Hematopoietic multipotent progenitor cell treated with erythropoietin and hydrocortisone succinate and interleukin-3 and kit ligand, for 6 days (in vitro differentiated cells): ENCODE results near the gene TNFSF4.
"Not testable (repeated sequence)": the region's sequence is repeated elsewhere in the genome, so short reads cannot be mapped to it uniquely, and the experiment has no call there.

Source experiments
- DNase-seq: peaks from one replicate; pipeline ENCODE4 v3.0.0-alpha.2; 2015

TNFSF4 gene

GRCh38 chr1:173161510-173162221 lies 45.5 kb downstream of the TNFSF4 start:
- no peak for DNase-seq

DNA sequence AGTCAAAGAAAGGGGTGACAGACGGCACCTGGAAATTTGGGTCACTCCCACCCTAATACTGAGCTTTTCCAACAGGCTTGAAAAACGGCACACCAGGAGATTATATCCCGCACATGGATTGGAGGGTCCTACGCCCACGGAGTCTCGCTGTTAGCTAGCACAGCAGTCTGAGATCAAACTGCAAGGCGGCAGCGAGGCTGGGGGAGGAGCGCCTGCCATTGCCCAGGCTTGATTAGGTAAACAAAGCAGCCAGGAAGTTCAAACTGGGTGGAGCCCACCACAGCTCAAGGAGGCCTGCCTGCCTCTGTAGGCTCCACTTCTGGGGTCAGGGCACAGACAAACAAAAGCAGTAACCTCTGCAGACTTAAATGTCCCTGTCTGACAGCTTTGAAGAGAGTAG lies 53.2 kb downstream of the TNFSF4 start:
- DNase-seq, result not testable (repeated sequence)

- no peak for DNase-seq
Observed at GRCh38 chr1:173153503-173153902, 53.6 kb downstream of the TNFSF4 start.

- no peak for DNase-seq
Observed at GRCh38 chr1:173152598-173152997, 54.5 kb downstream of the TNFSF4 start.

DNA sequence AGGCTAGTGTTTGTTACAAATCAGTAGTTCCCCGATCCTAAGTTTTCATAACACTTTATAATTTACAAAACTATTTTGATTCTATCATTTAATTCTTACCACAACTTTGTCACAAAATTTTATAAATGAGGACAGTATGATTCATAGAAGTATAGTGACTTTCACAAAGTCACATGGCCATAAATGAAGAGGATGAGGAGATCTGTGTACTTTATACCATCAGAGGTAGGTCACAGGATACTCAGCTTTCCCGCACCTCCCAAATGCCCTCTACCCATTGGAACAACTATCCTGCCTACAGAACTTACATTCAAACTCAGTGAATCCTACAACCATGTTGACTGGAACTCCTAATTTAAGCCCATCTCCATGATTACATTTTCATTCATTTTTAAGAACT lies 56.3 kb downstream of the TNFSF4 start:
- no peak for DNase-seq

DNA sequence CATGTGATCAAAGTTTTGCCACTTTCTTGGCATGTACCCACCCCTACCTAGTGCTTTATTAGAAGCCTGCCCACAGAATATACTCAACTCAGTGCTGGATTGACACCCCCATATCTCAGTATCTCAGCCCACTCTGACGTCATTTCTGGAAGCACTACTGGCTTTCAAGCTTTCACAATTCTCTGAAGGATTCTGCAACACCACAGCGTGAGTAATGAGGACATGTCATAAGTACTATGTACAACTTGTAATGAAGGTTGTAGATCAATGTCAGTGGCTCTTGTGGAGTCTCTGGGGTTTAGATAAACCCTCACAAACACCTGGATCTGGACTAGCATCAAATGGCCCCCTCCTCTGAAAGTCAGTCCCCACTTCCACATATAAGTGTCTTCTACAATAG lies 57.2 kb downstream of the TNFSF4 start:
- peak; percentile 58 for DNase-seq

- no peak for DNase-seq
Observed at GRCh38 chr1:173148971-173149370, 58.2 kb downstream of the TNFSF4 start.

- DNase-seq, result no peak
Observed at GRCh38 chr1:173148545-173148944, 58.6 kb downstream of the TNFSF4 start.

DNA sequence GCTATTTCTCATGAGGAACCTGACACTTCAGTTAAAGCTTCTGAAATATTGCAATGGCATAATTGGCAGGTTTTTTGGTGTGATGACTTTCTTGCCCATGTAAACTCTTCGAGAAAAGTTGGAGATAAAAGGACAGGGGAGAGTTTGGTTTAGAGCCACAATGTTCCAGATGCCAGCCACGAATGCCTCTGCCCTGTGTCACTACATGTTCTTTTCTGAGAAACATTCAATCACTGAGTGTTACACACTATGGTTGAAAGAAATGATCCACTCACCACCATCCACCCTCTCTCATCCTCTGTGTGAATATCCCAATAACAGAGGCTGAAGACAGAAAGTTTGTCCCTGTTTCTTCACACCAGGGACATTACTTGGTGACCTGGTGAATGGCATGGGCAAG lies 66.4 kb downstream of the TNFSF4 start:
- no peak for DNase-seq

- no peak for DNase-seq
Observed at GRCh38 chr1:173139706-173140105, 67.4 kb downstream of the TNFSF4 start.

DNA sequence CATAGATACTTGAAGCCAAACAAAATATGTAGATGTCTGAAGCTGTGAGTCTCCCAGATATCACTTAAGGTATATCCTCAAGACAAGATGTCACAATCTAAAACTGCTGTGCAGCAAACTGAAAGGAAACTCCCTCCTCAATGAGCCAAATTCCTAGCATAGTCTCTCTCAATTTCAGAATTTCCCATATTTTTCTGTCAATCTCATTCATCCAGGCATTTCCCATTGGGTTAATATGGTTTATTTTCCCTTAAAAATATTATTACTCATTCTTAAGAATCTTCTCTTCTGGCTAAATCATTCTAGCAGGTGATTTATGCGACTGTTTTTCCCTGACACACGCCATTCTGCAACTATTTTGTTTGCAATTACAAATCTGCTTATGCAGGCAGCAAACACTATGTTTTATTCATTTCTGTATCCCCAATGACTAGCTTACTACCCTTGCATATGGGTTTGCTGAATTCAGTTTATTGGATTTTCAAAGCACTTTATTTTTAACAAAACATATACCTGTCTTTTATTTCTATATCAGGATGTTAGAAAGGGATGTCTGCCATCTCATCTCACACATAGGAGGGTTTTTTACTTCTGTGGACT lies 69.9 kb downstream of the TNFSF4 start:
- no peak for DNase-seq

DNA sequence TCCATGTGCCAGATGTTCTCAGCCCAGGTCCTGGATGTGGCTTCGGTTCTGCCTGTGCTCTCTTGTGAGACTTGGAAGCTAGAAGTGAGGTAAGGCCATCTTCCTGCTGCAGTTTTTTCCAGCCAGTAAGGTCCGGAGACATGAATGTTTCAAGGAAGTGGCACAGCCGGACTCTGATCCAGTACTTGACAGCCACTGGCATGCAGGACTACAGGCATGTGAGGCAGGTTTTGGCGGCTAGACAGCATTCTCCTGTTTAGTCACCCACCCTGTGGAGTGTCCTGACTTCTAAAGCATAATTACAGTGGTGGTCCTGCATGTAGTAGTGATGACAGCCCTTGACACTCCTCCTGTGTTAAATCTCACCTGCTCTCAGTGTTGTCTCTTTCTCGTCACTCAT lies 72.3 kb downstream of the TNFSF4 start:
- DNase-seq, result no peak

GRCh38 chr1:173134029-173134428 lies 73.1 kb downstream of the TNFSF4 start:
- DNase-seq, result no peak
